HepG2 (cell line): ENCODE data around the gene SRP68. TPM values are rescaled to one million over a fixed set of nuclear protein-coding genes. Genes with fewer than 3 reads are reported as not detected.

Source experiments
- AKAP8 ChIP-seq: sonication (generic); formaldehyde crosslinking; IDR thresholded peaks from 2 replicates; pipeline ENCODE4 v1.5.1; 2020; ENCODE audit warnings: mild to moderate bottlenecking, missing genetic modification reagents
- BHLHE40 ChIP-seq: IDR thresholded peaks from 2 replicates; pipeline ENCODE4 v1.6.1; 2011; ENCODE audit warnings: low read length, improper control_type of control experiment
- FOSL1 ChIP-seq: sonication (generic); formaldehyde crosslinking; IDR thresholded peaks from 2 replicates; pipeline ENCODE4 v1.9.0; 2021; ENCODE audit warnings: missing genetic modification reagents, borderline replicate concordance
- GTF3A ChIP-seq: sonication (generic); formaldehyde crosslinking; conservative IDR thresholded peaks from 2 replicates; pipeline ENCODE4 v1.4.0; 2020; ENCODE audit warnings: mild to moderate bottlenecking, missing genetic modification reagents
- KAT7 ChIP-seq: IDR thresholded peaks from 2 replicates; pipeline ENCODE4 v1.6.1; 2018; ENCODE audit warnings: borderline replicate concordance, missing compliant biosample characterization
- KLF16 ChIP-seq, 2 experiments: sonication (generic) in 1 of 2; formaldehyde crosslinking in 1 of 2; IDR thresholded peaks; 2 replicates each; pipeline versions ENCODE4 v1.6.1 to v1.8.0; 2016 to 2023; ENCODE audit warnings: missing genetic modification reagents in 2 of 2, missing compliant biosample characterization in 1 of 2
- NCOA1 ChIP-seq: sonication (generic); formaldehyde crosslinking; IDR thresholded peaks from 2 replicates; pipeline ENCODE4 v1.9.0; 2021; ENCODE audit warnings: missing genetic modification reagents
- RFXAP ChIP-seq: sonication (generic); formaldehyde crosslinking; IDR thresholded peaks from 2 replicates; pipeline ENCODE4 v1.4.0; 2020; ENCODE audit warnings: missing genetic modification reagents, borderline replicate concordance
- SCMH1 ChIP-seq: sonication (generic); formaldehyde crosslinking; IDR thresholded peaks from 2 replicates; pipeline ENCODE4 v1.9.0; 2021; ENCODE audit warnings: missing genetic modification reagents, mild to moderate bottlenecking, borderline replicate concordance
- SOX6 ChIP-seq, 2 experiments: fragments of 450-650 bp in 1 of 2; sonication (generic) in 1 of 2; formaldehyde crosslinking in 1 of 2; IDR thresholded peaks; 2 replicates each; pipeline versions ENCODE4 v1.4.0 to v1.6.1; 2017 to 2020; ENCODE audit warnings: antibody characterized with exemption in 1 of 2, mild to moderate bottlenecking in 1 of 2, missing genetic modification reagents in 1 of 2
- ZNF30 ChIP-seq: sonication (generic); formaldehyde crosslinking; IDR thresholded peaks from 2 replicates; pipeline ENCODE4 v1.5.0; 2020; ENCODE audit warnings: mild to moderate bottlenecking, missing genetic modification reagents
- ZNF572 ChIP-seq: sonication (generic); formaldehyde crosslinking; IDR thresholded peaks from 2 replicates; pipeline ENCODE4 v1.5.1; 2020; ENCODE audit warnings: mild to moderate bottlenecking, missing genetic modification reagents
- ZNF644 ChIP-seq: IDR thresholded peaks from 2 replicates; pipeline ENCODE4 v1.6.1; 2016; ENCODE audit warnings: low read depth
- polyA plus RNA-seq, 8 experiments: library from polyadenylated mRNA; depleted of rRNA in 3 of 8; stranded (reverse) in 7 of 8; unstranded in 1 of 8; fragments of >200 nt; fragmentation: Illumina TruSeq in 4 of 8; extraction: Trizol in 4 of 8; gene quantifications; 2 replicates each; pipeline versions ENCODE4 v1.2.1 to v1.2.3, GENCODE V29; 2011 to 2016; ENCODE audit warnings: low read depth in 4 of 8, missing spikeins in 1 of 8, mixed read lengths in 1 of 8; ENCODE audit not compliant: insufficient read depth in 1 of 8
- total RNA-seq, 5 experiments: library from RNA; depleted of rRNA; stranded (reverse); fragments of >200 nt; fragmentation: Illumina TruSeq; extraction: Trizol; gene quantifications; 2 replicates each; pipeline ENCODE4 v1.2.3, GENCODE V29; 2016; ENCODE audit warnings: low read depth in 1 of 5
- TF ChIP-seq, protein P1 (sequence below): IDR thresholded peaks from 2 replicates; pipeline ENCODE4 v1.6.1; 2018; ENCODE audit warnings: missing genetic modification reagents, mild to moderate bottlenecking, missing compliant biosample characterization
- TF ChIP-seq, protein P2 (sequence below): sonication (generic); formaldehyde crosslinking; IDR thresholded peaks from 2 replicates; pipeline ENCODE4 v1.4.0; 2020; ENCODE audit warnings: missing genetic modification reagents, borderline replicate concordance
- TF ChIP-seq, protein P3 (sequence below): sonication (generic); formaldehyde crosslinking; IDR thresholded peaks from 2 replicates; pipeline ENCODE4 v1.4.0; 2020; ENCODE audit warnings: missing genetic modification reagents
- TF ChIP-seq, protein P4 (sequence below): sonication (generic); formaldehyde crosslinking; IDR thresholded peaks from 2 replicates; pipeline ENCODE4 v1.9.0; 2021; ENCODE audit warnings: missing genetic modification reagents, borderline replicate concordance
- TF ChIP-seq, protein P5 (sequence below): sonication (generic); formaldehyde crosslinking; IDR thresholded peaks from 2 replicates; pipeline ENCODE4 v1.4.0; 2020; ENCODE audit warnings: mild to moderate bottlenecking, missing genetic modification reagents
- TF ChIP-seq, protein P6 (sequence below): sonication (generic); formaldehyde crosslinking; IDR thresholded peaks from 2 replicates; pipeline ENCODE4 v1.4.0; 2020; ENCODE audit warnings: mild to moderate bottlenecking, missing genetic modification reagents, borderline replicate concordance

SRP68 gene
- total and polyA plus RNA-seq, 2 of the 13 experiments (the other 11 are each of a cell fraction or from before 2014, with no cell fraction given): 39.8 to 74.3 TPM

DNA sequence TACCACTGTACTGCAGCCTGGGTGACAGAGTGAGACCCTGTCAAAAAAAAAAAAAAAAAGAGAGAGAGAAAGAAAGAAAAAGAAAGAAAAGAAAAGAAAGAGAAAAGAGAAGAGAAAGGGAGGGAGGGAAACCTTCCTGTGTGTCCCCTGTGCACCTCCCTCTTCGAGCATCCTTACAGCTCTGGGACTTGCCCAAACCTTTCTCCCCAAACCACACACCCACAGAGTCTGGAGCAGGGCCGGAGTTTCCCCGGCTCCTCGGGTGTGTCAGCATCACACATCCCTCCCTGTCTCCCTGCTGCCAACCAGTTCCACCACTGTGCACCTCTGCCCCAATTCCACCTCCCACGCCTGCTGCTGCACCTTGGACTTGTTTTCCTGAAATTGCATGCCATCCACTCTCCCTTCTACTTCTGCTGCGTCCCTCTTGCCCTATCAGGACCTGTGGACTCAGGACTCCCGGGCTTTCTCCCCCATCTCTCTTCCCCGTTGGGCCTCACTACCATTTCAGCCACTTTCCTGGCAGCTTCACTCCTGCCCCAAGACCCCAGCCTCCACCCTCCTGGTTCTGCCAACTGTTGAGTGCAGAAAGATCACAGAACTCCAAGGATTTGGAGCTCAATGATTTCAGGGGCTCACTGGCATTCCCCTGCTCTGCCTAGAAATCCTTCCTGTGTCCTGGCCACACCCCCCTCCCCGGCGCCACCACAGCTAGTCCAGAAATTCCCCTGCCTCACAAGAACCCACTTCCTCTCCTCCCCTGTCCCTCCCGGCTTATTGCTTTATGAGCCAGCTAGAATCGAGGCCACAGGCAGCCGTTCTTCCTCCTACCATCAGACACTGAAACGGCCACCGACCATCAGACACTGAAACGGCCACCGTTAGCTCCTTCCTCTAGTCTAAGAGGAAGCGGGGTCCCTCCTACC, 75.4 kb downstream of the SRP68 start (continued):
- TF ChIP-seq SOX6 (IDR thresholded peaks at IDR 0.05) (no peak), SOX6 (CRISPR knock-in tag; IDR thresholded peaks at IDR 0.05) (peak; percentile 77), ZNF30 (CRISPR knock-in tag) (no peak), KLF16 (CRISPR knock-in tag; IDR thresholded peaks at IDR 0.05) (peak in 1 of 2 experiments; percentile 75; a peak in 2 of 4 replicates), SCMH1 (CRISPR knock-in tag) (no peak), RFXAP (peak; percentile 81; the same call in 1 of the 2 replicates), KAT7 (CRISPR knock-in tag) (peak; percentile 81; the same call in 1 of the 2 replicates), ZNF644 (CRISPR knock-in tag) (no peak), BHLHE40 (no peak), GTF3A (CRISPR knock-in tag) (no peak), ZNF572 (CRISPR knock-in tag) (no peak), NCOA1 (CRISPR knock-in tag) (no peak), FOSL1 (CRISPR knock-in tag) (no peak), AKAP8 (CRISPR knock-in tag) (no peak; the same call in 1 of the 2 replicates)
- TF ChIP-seq, protein P1, sequence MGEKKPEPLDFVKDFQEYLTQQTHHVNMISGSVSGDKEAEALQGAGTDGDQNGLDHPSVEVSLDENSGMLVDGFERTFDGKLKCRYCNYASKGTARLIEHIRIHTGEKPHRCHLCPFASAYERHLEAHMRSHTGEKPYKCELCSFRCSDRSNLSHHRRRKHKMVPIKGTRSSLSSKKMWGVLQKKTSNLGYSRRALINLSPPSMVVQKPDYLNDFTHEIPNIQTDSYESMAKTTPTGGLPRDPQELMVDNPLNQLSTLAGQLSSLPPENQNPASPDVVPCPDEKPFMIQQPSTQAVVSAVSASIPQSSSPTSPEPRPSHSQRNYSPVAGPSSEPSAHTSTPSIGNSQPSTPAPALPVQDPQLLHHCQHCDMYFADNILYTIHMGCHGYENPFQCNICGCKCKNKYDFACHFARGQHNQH (CRISPR knock-in tag): peak; percentile 92
- TF ChIP-seq, protein P2, sequence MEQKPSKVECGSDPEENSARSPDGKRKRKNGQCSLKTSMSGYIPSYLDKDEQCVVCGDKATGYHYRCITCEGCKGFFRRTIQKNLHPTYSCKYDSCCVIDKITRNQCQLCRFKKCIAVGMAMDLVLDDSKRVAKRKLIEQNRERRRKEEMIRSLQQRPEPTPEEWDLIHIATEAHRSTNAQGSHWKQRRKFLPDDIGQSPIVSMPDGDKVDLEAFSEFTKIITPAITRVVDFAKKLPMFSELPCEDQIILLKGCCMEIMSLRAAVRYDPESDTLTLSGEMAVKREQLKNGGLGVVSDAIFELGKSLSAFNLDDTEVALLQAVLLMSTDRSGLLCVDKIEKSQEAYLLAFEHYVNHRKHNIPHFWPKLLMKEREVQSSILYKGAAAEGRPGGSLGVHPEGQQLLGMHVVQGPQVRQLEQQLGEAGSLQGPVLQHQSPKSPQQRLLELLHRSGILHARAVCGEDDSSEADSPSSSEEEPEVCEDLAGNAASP (CRISPR knock-in tag): peak; percentile 5; the same call in 1 of the 2 replicates
- TF ChIP-seq, protein P3, sequence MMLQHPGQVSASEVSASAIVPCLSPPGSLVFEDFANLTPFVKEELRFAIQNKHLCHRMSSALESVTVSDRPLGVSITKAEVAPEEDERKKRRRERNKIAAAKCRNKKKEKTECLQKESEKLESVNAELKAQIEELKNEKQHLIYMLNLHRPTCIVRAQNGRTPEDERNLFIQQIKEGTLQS (CRISPR knock-in tag): peak; percentile 40; the same call in 1 of the 2 replicates
- TF ChIP-seq, protein P4, sequence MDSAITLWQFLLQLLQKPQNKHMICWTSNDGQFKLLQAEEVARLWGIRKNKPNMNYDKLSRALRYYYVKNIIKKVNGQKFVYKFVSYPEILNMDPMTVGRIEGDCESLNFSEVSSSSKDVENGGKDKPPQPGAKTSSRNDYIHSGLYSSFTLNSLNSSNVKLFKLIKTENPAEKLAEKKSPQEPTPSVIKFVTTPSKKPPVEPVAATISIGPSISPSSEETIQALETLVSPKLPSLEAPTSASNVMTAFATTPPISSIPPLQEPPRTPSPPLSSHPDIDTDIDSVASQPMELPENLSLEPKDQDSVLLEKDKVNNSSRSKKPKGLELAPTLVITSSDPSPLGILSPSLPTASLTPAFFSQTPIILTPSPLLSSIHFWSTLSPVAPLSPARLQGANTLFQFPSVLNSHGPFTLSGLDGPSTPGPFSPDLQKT (CRISPR knock-in tag): no peak
- TF ChIP-seq, protein P5, sequence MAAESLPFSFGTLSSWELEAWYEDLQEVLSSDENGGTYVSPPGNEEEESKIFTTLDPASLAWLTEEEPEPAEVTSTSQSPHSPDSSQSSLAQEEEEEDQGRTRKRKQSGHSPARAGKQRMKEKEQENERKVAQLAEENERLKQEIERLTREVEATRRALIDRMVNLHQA (CRISPR knock-in tag): no peak
- TF ChIP-seq, protein P6, sequence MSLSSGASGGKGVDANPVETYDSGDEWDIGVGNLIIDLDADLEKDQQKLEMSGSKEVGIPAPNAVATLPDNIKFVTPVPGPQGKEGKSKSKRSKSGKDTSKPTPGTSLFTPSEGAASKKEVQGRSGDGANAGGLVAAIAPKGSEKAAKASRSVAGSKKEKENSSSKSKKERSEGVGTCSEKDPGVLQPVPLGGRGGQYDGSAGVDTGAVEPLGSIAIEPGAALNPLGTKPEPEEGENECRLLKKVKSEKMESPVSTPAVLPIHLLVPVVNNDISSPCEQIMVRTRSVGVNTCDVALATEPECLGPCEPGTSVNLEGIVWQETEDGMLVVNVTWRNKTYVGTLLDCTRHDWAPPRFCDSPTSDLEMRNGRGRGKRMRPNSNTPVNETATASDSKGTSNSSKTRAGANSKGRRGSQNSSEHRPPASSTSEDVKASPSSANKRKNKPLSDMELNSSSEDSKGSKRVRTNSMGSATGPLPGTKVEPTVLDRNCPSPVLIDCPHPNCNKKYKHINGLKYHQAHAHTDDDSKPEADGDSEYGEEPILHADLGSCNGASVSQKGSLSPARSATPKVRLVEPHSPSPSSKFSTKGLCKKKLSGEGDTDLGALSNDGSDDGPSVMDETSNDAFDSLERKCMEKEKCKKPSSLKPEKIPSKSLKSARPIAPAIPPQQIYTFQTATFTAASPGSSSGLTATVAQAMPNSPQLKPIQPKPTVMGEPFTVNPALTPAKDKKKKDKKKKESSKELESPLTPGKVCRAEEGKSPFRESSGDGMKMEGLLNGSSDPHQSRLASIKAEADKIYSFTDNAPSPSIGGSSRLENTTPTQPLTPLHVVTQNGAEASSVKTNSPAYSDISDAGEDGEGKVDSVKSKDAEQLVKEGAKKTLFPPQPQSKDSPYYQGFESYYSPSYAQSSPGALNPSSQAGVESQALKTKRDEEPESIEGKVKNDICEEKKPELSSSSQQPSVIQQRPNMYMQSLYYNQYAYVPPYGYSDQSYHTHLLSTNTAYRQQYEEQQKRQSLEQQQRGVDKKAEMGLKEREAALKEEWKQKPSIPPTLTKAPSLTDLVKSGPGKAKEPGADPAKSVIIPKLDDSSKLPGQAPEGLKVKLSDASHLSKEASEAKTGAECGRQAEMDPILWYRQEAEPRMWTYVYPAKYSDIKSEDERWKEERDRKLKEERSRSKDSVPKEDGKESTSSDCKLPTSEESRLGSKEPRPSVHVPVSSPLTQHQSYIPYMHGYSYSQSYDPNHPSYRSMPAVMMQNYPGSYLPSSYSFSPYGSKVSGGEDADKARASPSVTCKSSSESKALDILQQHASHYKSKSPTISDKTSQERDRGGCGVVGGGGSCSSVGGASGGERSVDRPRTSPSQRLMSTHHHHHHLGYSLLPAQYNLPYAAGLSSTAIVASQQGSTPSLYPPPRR: peak; percentile 88
